HK-2 (cell line): ENCODE data around the gene CALN1.
"Not testable (repeated sequence)": the region's sequence is repeated elsewhere in the genome, so short reads cannot be mapped to it uniquely, and the experiment has no call there.

Experiments
- DNase-seq: peaks from one replicate; pipeline ENCODE4 v3.0.0-alpha.2; 2018; ENCODE audit not compliant: unreplicated experiment

CALN1 gene

DNA sequence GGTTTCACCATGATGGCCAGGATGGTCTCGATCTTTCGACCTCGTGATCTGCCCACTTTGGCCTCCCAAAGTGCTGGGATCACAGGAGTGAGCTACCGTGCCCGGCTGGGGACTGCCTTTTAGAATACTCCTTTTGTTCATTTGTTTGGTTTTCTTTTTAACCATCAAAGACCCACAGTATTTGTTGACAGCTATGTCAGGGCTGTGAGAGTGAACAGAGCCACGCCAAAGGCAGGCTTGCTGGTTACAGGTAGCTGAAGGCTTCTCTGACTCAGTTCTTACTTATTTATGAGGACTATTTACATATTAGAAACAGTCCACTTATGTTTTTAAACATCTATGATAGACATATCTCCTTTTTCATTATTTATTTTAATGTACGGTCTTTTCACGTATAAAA lies 544.5 kb downstream of the CALN1 start:
- no peak for DNase-seq

DNA sequence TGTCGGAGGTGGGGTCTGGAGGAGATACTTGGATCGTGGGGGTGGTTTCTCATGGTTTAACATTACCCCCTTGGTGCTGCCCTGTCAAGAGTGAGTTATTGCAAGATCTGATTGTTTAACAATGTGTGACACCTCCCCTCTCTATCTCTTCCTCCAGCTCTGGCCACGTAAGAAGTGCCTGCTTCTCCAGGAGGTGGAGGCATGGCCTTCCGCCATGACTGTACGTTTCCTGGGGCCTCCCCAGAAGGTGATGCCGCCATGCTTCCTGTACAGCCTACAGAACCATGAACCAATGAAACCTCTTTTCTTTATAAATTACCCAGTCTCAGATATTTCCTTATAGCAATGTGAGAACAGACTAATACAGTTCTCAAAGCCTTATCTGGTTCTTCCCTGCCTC lies 547.0 kb downstream of the CALN1 start:
- no peak for DNase-seq

DNA sequence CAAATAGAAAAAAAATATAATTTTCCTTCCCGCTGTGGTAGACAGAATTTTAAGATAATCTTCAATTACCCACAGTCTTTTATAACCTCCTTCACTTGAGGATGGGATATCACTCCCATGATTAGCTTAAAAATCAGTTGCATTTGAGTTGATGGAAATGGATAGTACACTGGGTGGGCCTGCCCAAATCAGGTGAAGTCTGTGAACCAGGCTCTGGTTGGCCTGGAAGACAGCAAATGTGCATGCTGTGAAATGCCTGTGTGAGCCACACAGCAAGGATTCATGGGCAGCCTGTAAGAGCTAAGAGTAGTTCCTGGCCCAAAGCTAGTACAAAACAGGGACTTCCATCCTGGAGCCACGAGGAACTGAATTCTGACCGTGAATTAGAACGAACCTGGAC lies 548.0 kb downstream of the CALN1 start:
- DNase-seq = no peak

DNA sequence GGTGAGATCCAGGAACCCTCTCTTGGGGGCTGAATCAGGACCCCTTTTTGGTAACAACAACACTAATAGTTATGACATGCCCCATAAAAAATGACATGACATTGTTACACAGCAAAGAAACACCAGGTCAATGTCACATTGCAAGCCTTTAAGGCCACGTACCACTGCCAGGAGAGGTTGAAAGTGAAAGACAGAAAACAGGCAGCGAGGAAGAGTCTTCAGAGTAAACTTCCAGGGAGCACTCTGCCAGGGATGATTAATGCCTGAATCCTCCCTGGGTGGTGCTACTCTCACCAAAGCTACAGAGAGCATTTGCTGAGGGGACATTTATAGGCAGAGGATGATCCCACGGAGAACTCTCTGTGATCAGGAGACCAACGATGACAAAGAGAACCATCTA lies 551.6 kb downstream of the CALN1 start:
- DNase-seq = no peak

DNA sequence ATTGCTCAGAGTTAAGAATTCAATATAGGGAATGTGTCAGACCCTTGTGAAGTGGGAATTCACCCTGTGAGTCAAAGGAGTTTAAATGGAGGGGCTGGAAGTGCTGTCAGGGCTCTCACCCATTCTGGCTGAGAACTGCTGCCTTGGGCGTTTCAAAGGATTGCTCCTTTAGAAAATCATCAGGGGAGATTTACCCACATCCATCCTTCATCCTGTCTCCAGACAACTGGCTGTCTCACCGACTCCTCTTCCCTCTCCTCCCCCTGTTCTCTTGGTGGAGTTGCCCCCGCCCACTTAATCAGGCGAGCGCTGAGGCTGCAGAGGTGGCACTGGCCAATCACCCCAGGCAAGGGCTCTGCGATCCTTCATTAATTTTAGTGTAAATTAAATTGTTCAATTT lies 554.8 kb downstream of the CALN1 start:
- DNase-seq = no peak

DNA sequence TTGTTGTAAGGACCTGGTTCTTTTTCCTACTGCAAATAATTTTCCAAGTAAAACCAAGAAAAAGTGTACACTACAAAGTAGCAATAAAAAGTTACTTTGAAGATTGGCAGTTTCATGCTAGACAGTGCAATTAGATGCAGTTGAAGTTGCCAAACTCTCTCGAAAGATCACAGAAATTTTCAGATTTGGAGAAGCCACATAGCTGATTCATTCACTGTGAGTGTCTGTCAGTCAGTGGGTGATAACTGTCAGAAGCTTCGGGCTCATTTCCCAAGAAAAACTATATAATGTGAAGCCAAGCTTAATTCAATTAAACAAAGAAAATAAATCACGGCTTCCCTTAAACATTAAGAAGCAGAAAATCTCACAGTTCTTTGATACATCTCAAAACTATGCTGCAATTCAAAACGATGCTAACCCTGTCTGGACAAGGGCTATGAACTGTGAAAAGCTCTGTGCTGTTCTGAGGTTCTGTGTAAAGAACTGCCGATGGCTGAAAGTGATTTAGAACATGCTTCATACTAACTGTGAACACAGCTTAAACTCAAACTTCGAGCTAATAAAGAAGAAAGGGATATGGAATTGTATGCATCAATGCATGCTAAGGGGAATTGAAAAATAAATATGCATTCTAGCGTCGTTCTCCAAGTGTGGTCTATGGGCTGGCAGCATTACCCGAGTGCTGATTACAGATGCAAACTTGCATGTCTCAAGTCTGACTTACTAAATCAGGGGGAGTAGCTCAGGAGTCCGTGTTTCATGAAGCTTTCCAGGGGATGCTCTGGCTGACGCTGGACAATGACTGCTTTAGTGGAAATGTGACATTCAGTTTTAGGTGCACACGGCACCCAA lies 557.4 kb downstream of the CALN1 start:
- DNase-seq = no peak

DNA sequence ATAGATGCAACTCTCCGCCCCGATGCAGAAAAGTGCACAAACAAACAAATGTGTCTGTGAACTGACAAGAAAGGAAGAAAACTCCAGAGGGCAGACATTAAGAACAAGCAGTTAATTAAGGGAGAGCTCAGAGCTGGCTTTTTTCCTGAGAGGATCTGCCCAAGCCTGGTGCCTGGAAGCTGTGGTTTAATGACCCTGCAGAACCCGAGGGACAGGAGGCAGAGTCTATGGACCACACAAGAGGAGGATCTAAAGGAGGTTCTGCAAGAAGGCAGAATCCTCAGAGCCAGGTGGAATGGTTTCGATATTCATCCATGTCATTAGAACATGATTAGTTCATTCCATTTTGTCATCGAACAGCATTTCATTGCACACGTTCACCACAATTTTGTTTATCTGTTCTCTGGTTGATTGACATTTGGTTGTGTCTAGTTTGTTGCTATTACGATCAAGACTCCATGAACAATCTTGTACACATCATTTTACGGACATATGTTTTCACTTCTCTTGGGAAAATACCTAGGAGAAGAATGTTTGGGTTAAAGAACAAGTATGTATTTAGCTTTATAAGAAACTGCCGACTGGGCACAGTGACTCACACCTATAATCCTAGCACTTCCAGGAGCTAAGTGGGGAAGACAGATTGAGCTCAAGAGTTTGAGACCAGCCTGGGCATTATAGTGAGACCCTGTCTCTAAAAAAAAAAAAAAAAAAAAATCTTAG lies 560.2 kb downstream of the CALN1 start:
- no peak for DNase-seq

DNA sequence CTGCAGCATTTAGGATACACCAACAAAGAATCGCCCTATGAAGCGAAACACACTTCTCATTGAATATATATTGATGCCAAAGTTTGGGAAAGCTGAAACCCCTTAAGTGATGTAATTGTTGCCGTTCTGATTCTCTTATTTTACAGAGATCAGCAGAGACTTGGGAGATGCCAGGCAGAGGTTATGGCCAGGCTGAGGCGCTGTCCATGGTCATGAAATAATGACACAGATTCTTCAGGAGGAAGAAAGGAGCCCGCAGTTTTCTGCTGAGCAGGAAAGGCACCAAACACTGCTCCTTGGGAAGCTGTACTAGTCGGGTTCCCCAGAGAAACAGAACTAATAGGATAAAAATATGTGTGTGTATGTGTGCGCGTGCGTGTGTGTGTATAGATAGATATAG lies 566.0 kb downstream of the CALN1 start:
- DNase-seq = no peak

DNA sequence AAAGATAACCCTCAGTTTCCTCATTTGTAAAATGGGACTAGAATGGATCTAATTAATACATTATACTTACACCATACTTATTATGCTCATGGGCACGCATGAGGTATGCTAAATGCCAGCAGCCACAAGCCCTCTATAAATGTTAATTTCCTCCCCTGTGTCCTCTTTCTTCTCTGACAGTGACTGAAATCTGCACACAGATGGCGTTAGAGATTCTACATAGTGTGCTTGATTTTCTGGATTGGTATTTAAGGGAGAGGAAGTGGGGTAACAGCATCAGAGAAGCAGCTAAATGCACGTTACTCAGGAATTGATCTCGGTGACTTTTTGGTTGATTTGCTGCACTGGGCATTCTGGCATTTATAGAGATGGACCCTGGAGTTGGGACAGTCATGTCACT lies 568.5 kb downstream of the CALN1 start:
- no peak for DNase-seq

DNA sequence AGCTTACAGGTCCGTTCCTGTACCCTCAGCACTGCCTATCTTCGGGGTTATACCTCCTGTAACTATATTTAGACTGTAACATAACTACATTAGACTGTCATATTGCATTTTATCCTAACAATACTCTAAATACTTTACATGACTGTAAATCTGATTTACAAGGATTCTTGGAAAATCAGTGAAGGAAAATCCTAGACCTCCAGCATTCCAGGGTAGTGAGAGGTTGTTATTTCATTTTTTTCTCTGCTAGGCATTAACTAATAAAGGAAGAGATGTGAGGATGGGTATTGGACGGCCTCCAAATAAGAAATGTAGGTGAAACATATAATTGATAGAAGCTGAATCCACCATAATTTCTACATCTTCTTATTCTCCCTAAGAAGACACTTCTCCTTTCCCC lies 569.4 kb downstream of the CALN1 start:
- DNase-seq = no peak

DNA sequence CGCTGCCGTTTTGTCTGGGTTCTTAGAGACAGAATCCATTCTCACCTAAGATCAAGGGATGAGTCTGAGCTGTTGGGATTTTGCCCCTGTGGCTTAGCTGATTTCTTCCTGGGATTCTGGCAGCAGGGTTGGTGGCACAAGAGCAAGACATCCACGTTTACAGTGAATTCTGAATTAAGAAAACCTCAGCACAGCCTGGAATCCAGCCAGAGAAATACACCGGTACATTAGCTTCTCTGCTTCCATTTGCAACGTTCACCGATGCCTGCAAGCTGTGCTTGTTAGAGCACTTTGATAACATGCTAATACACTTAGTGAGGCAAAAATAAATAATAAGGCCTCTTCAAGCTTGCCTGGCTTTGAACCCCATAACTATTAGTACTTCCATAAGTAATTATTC lies 569.8 kb downstream of the CALN1 start:
- no peak for DNase-seq

DNA sequence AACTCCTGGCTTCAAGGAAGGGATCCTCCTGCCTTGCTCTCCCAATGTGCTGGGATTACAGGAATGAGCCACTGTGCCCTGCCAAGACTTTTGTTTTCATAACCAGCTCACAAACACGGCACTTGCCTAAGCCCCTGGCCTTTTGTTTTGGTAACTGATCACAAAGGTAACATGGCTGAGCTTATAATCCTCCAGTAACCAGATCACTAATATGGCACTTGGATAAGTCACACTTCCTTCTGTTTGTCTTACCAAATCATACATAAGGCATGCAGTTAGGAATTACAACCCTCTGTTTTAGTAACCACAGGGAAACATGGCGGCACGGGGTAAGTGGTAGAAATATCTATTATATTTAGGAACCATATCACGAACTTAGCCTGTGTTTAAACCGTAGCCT lies 577.1 kb downstream of the CALN1 start:
- no peak for DNase-seq

DNA sequence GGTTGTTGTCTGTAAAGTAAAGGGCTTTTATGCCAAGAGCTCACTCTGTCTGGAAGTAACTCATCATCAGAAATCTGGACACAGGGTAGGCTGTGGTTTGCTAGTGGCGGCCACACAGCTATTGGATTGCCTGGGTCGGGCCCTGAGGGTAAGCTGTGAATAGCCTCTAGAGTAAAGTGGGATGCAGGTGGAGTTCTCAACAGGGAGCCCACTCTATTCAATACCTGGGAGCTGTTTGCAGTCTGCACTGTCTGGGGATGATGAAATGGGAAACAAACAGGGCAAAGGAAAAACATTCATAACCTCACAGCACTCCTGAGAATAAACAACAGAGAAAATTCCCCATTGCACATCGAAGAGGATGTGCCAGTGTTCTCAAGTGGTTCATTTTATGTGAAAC lies 582.6 kb downstream of the CALN1 start:
- no peak for DNase-seq

DNA sequence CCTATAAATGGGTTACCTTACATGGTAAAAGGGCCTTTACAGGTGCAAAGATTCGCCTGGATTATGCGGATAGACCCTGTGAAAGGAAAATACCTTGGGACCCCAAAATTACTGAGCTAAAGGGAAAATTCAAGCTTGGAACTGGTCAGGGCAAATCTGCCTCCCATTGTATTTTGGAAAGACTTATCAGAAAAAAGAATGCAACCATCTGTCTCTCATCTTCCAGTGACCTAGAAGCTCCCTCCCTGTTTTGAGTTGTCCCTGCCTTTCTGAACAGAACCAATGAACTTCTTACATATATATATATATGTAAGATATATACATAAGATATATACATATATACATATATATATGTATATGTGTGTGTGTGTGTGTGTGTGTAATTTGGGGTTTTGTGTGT lies 583.8 kb downstream of the CALN1 start:
- DNase-seq = no peak

DNA sequence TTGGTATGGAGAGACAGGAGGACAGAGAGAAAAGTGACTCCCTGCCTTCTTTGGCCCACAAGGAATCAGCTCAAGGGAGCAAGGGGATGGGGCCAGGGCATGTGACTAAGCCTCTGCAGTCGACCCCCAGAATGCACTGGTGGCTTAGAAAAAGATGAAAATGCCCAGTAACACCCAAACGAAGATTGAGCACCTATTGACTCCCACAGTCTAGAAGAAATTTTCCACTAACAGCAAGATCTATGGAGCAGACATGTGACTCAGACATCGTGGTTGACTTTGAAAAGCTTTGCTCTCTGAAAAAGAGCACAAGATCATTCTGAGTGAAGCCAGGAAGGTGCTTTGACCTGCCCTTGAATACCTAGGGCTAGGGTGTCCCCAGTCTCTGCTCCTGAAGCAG lies 586.0 kb downstream of the CALN1 start:
- DNase-seq = no peak

DNA sequence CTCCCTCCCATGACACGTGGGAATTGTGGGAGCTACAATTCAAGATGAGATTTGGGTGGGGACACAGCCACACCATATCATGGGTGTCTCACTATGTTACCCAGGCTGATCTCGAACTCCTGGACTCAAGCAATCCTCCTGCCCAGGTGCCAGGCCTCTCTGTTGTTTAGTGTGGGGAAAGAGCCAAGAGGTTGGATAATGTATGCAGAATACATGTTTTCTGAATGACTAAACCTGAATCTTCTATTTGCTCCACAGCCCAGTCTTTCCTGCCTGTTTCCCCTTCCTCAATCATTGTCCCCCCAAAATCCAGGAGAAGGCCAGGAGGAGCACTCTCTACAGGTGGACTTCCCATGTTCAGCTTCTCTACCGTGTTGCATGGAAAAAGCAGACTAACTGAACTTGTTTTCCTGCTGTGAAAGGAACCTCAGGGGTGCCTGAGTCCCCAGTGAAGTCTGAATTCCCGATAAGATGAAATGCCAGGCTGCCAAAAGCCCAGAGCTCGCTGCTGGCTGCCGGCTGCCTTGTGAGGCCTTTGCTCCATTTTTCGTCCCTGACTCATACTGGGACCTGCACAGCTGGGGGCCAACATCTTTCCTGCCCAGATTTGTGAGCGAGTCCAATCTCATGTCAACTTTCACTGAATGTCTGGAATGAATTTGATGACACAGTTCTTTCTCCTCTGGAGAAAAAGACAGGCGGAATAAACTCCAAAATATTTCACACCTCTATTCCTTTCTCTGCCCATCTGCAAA lies 588.0 kb downstream of the CALN1 start:
- DNase-seq = no peak

DNA sequence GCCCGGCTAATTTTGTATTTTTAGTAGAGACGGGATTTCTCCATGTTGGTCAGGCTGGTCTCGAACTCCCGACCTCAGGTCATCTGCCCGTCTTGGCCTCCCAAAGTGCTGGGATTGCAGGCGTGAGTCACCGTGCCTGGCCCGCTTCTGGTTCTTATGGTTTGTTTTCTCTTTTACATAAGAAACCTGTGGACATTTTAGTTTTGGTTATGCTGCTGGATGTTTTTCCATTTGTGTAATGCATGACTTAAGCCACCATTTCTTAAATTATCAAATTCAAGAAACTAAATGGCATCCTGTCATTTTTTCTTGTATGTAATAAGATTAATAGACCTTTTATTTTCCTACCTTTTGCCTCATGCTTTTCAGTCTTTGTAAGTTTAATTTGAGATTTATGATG lies 589.7 kb downstream of the CALN1 start:
- DNase-seq = not testable (repeated sequence)

DNA sequence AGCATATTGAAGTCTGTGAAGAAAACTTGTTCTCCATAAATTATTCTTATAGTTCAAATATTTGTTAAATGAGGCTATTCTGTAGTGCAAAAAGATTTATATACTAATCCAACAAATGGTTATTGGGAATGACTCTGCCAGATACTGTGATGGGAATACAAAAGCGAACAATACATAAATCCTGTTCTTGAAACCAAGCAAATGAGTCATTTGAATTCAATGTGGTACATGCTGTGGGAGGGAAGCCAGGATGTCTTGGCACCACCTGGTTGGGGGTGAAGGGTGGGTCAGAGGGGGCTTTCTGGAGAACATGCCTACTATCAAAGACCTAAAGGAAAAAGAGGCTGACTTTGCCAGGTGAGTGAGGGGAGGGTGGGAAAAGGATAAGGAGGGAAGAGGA lies 594.2 kb downstream of the CALN1 start:
- DNase-seq = no peak

DNA sequence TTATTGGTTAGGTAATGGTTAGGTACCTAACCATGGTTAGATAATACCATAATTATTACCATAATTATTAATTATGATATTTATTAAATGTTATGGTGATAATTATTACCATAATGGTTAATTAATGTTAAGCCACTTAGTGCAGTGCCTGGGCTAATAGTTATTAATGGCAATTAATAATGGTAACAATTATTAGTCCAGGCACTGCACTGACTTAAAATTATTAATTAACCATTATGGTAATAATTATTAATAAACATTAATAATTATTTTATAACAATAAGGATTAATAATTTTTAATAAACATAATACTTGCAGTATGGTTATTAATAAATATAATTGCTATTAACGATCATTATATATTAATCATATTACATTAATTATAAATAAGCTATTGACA lies 604.0 kb downstream of the CALN1 start:
- no peak for DNase-seq

DNA sequence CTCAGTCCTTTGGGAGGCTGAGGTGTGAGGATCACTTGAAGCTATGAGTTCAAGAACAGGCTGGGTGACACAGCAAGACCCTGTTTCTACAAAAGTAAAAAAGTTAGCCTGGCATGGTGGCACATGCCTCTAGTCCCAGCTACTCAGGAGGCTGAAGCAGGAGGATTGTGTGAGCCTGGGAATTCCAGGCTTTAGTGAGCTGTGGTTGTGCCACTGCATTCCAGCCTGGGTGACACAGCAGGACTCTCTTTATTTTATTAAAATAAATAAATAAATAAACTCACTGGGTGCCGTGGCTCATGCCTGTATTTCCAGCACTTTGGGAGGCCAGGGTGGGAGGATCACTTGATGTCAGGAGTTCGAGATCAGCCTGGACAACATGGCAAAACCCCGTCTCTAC lies 607.9 kb downstream of the CALN1 start:
- no peak for DNase-seq

DNA sequence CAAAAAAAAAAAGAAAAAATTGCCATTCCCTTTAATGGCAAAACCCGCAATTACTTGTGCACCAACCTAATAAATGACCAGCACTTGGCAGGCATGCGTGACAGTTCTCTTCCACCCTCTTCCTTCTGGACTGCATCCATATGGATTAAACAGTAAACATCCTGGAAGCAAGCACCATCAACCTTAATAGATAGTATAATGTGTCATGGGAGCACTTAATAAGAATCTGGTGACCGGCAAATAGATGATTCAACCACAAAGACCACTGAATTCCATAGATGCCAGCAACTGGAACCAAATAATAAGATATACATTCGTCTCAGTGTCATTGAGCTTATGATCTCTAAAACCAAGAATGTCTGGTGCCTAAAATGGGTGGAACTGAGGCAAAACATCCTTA lies 610.2 kb downstream of the CALN1 start:
- no peak for DNase-seq

DNA sequence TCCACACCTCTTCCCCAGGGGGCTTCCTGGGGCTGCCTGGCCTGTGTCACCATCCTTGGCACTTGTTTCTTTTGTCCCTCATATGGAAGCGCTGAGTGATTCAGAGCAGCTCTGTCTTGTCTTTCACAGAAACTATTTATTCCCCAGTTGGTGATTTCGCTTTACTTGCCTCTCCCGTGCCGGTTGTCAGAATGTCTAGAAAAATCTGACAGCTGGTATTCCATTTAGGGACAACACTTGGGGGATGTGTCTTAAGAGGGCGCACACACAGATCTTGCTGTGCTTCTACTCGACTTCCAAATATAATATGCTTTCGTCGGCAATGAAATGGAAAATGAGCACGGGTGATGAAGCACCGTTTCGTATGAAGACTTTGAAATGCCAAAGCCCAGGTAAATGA lies 611.8 kb downstream of the CALN1 start:
- no peak for DNase-seq

DNA sequence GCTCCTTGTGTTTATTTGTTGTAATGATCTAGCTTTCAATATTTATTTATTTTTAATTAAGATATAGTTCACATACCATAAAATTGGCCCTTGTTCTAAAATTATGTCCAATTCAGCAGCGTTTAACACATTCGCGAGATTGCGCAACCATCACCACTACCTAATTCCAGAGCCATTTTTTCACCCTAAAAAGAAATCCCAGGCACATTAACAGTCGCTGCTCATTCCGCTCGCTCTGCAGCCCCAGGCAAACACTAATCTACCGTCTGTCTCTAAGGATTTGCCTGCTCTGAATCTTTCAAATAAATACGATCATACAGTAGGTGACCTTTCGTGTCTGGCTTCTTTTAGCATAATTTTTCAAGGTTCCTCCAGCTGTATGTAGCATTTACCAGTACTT lies 616.7 kb downstream of the CALN1 start:
- no peak for DNase-seq
